HepG2 (cell line): ENCODE data around the gene RPGRIP1. TPM values are rescaled to one million over a fixed set of nuclear protein-coding genes. Genes with fewer than 3 reads are reported as not detected.

ENCODE experiments used
- ATAC-seq: fragments of 200-7000 bp; cut with Tn5 transposase; 3 replicates; pipeline ENCODE4 v1.9.1; 2020; ENCODE audit warnings: mild to moderate bottlenecking, moderate library complexity
- BruUV-seq: library from RNA; stranded (reverse); fragments of 400-500 nt; replicated peaks from 2 replicates; lab custom pipeline; 2021; lab: Mats Ljungman, UMichigan
- CTCF ChIA-PET: fragments of 300-600 bp; formaldehyde crosslinking; extraction: SDS; loops from one replicate; lab custom pipeline; 2021; ENCODE audit warnings: low total read pairs, inconsistent platforms, low intra/inter-chr PET ratio; lab: Yijun Ruan, JAX
- POLR2A ChIA-PET: fragments of 350-600 bp; sonication (Branson Sonifier 250); formaldehyde crosslinking; loops from one replicate; lab custom pipeline; 2020; ENCODE audit warnings: antibody characterized with exemption, inconsistent platforms; lab: Yijun Ruan, JAX
- DNase-seq: peaks from one replicate; pipeline ENCODE4 v3.0.0-alpha.2; 2015; ENCODE audit warnings: low spot score
- FAIRE-seq: peaks from 3 replicates; lab custom pipeline; 2011; peaks lifted over from hg19 to GRCh38; lab: Jason Lieb, UNC
- H2AFZ ChIP-seq: one replicate; pipeline ENCODE4 v1.6.1; 2011; ENCODE audit warnings: low read length, inconsistent platforms
- H3K27ac ChIP-seq: fragments of 300-600 bp; 3 replicates; pipeline ENCODE4 v1.8.0; 2011; ENCODE audit warnings: mixed run types, mild to moderate bottlenecking, mixed read lengths, low read length, inconsistent platforms; ENCODE audit not compliant: insufficient read depth; ENCODE audit errors: extremely low read length
- H3K27me3 ChIP-seq, 2 experiments: fragments of 200-600 bp in 1 of 2; 2 replicates in 1 of 2; 3 replicates in 1 of 2; pipeline versions ENCODE4 v1.6.0 to v1.8.0; 2011; ENCODE audit warnings: low read length in 2 of 2, mild to moderate bottlenecking in 2 of 2, moderate library complexity in 2 of 2, inconsistent platforms in 1 of 2; ENCODE audit not compliant: insufficient read depth in 2 of 2, control insufficient read depth in 1 of 2
- H3K36me3 ChIP-seq, 2 experiments: fragments of 200-600 bp in 1 of 2; replicated peaks in 1 of 2; 2 replicates in 1 of 2; 3 replicates in 1 of 2; pipeline versions ENCODE4 v1.5.1 to v1.8.0; 2011; ENCODE audit warnings: low read length in 2 of 2, inconsistent platforms in 1 of 2; ENCODE audit not compliant: insufficient read depth in 2 of 2, control insufficient read depth in 1 of 2
- H3K4me1 ChIP-seq: 2 replicates; pipeline ENCODE4 v1.5.1; 2012; ENCODE audit warnings: low read length, inconsistent platforms; ENCODE audit not compliant: insufficient read depth
- H3K4me2 ChIP-seq: 2 replicates; pipeline ENCODE4 v1.6.0; 2011; ENCODE audit warnings: low read depth, low read length, inconsistent platforms
- H3K4me3 ChIP-seq, 3 experiments: fragments of 200-600 bp in 1 of 3; sonication (generic), shearing (Covaris generic) in 1 of 3; replicated peaks in 1 of 3; 2 replicates each; pipeline ENCODE4 v1.5.1; 2011 to 2016; ENCODE audit warnings: low read length in 3 of 3, inconsistent platforms in 2 of 3, low read depth in 2 of 3, mild to moderate bottlenecking in 2 of 3, control low read depth in 1 of 3, mixed read lengths in 1 of 3; ENCODE audit not compliant: insufficient read depth in 1 of 3
- H3K79me2 ChIP-seq: one replicate; pipeline ENCODE4 v1.6.1; 2011; ENCODE audit warnings: low read length, inconsistent platforms; ENCODE audit not compliant: insufficient read depth
- H3K9ac ChIP-seq: 2 replicates; pipeline ENCODE4 v1.6.0; 2011; ENCODE audit warnings: mild to moderate bottlenecking, low read depth, low read length, inconsistent platforms; ENCODE audit not compliant: insufficient read depth
- H3K9me3 ChIP-seq: 2 replicates; pipeline ENCODE4 v1.5.1; 2012; ENCODE audit warnings: mild to moderate bottlenecking, low read length
- H4K20me1 ChIP-seq: 2 replicates; pipeline ENCODE4 v1.6.0; 2011; ENCODE audit warnings: inconsistent platforms, mild to moderate bottlenecking, low read length, moderate library complexity; ENCODE audit not compliant: insufficient read depth
- ASH2L ChIP-seq: fragments of 300-600, 200-600 bp; sonication (generic); IDR thresholded peaks from 2 replicates; pipeline ENCODE4 v1.7.0; 2017; ENCODE audit warnings: low read depth, mild to moderate bottlenecking, moderate library complexity, mixed read lengths, low read length; ENCODE audit not compliant: insufficient read length
- BRD4 ChIP-seq: sonication (generic); formaldehyde crosslinking; IDR thresholded peaks from 2 replicates; pipeline ENCODE4 v1.4.0; 2020; ENCODE audit warnings: missing genetic modification reagents
- CSRNP1 ChIP-seq: sonication (generic); formaldehyde crosslinking; IDR thresholded peaks from 2 replicates; pipeline ENCODE4 v1.8.1; 2023; ENCODE audit warnings: mild to moderate bottlenecking, missing genetic modification reagents
- EP300 ChIP-seq, 3 experiments: sonication (generic) in 1 of 3; formaldehyde crosslinking in 1 of 3; IDR thresholded peaks; 2 replicates each; pipeline versions ENCODE4 v1.5.1 to v1.6.1; 2011 to 2020; ENCODE audit warnings: low read depth in 2 of 3, low read length in 2 of 3, borderline replicate concordance in 1 of 3, improper control_type of control experiment in 1 of 3, mild to moderate bottlenecking in 1 of 3, missing genetic modification reagents in 1 of 3, moderate library complexity in 1 of 3
- FOXK2 ChIP-seq: fragments of 450-650 bp; IDR thresholded peaks from 2 replicates; pipeline ENCODE4 v1.6.1; 2016
- GPBP1L1 ChIP-seq: sonication (generic); formaldehyde crosslinking; IDR thresholded peaks from 2 replicates; pipeline ENCODE4 v1.5.0; 2020; ENCODE audit warnings: mild to moderate bottlenecking, missing genetic modification reagents
- KDM2A ChIP-seq: sonication (generic); formaldehyde crosslinking; IDR thresholded peaks from 2 replicates; pipeline ENCODE4 v1.4.0; 2020; ENCODE audit warnings: low read depth, missing genetic modification reagents, borderline replicate concordance
- SNAPC4 ChIP-seq: sonication (generic); formaldehyde crosslinking; IDR thresholded peaks from 2 replicates; pipeline ENCODE4 v1.4.0; 2020; ENCODE audit warnings: mild to moderate bottlenecking, missing genetic modification reagents
- ZMAT3 ChIP-seq: sonication (generic); formaldehyde crosslinking; conservative IDR thresholded peaks from 2 replicates; pipeline ENCODE4 v1.7.0; 2021; ENCODE audit warnings: missing genetic modification reagents
- ZNF335 ChIP-seq: sonication (generic); formaldehyde crosslinking; IDR thresholded peaks from 2 replicates; pipeline ENCODE4 v1.4.0; 2020; ENCODE audit warnings: missing genetic modification reagents
- WGBS: methylation state at CpG from one replicate; pipeline ENCODE4 v1.1.6; 2017; ENCODE audit warnings: low lambda C conversion rate; 5-methylcytosine and 5-hydroxymethylcytosine counted together
- in situ Hi-C: cut with HindIII; loops from 2 replicates; pipeline ENCODE4 v1.10.0; 2017; ENCODE audit warnings: low pct_unique_long_range_greater_than_20kb; ENCODE audit not compliant: extremely low pct_ligation_motif_present
- intact Hi-C: fragments of 100-400 bp; cut with micrococcal nuclease; formaldehyde crosslinking; loops from one replicate; pipeline ENCODE4 v1.10.0; 2022; ENCODE audit not compliant: unreplicated experiment
- polyA plus RNA-seq, 8 experiments: library from polyadenylated mRNA; depleted of rRNA in 3 of 8; stranded (reverse) in 7 of 8; unstranded in 1 of 8; fragments of >200 nt; fragmentation: Illumina TruSeq in 4 of 8; extraction: Trizol in 4 of 8; gene quantifications; 2 replicates each; pipeline versions ENCODE4 v1.2.1 to v1.2.3, GENCODE V29; 2011 to 2016; ENCODE audit warnings: low read depth in 4 of 8, missing spikeins in 1 of 8, mixed read lengths in 1 of 8; ENCODE audit not compliant: insufficient read depth in 1 of 8
- total RNA-seq, 5 experiments: library from RNA; depleted of rRNA; stranded (reverse); fragments of >200 nt; fragmentation: Illumina TruSeq; extraction: Trizol; gene quantifications; 2 replicates each; pipeline ENCODE4 v1.2.3, GENCODE V29; 2016; ENCODE audit warnings: low read depth in 1 of 5

The RPGRIP1 gene
- total and polyA plus RNA-seq, 2 of the 13 experiments (the other 11 are each of a cell fraction or from before 2014, with no cell fraction given): 0.13 to 1.1 TPM

GRCh38 chr14:21322716-21323115 lies 42.8 kb downstream of the RPGRIP1 start:
- intact Hi-C loops: no loop called here
- Histone ChIP-seq H3K27me3 (peaks cover 4 to 18% of the 10 kb centered on the region in 2 experiments; a peak in 3 of 5 replicates), H3K79me2 (no peaks in the 10 kb centered on the region), H3K9ac (no peak overlapping the region), H3K4me3 (no peak overlapping the region), H3K36me3 (no peaks in the 10 kb centered on the region), H3K27ac (no peak overlapping the region), H3K4me1 (peaks cover 19% of the 10 kb centered on the region)
- ChIA-PET CTCF (no interaction called here), POLR2A (no interaction called here)
- no TSS peak for BruUV-seq
- no peak for TF ChIP-seq KDM2A (CRISPR knock-in tag)
- no peak for TF ChIP-seq ZNF335 (CRISPR knock-in tag)
- TF ChIP-seq CSRNP1 (CRISPR knock-in tag): no peak
- TF ChIP-seq FOXK2: no peak
- TF ChIP-seq, all 625 proteins: peak for 0
- Histone ChIP-seq H4K20me1 (no peaks in the 10 kb centered on the region), H2AFZ (no peak overlapping the region), H3K4me2 (no peak overlapping the region), H3K9me3 (no peaks in the 10 kb centered on the region)
- in situ Hi-C loops: no loop called here
- 30% methylated on average over 2 of the region's 2 CpGs for WGBS
- ATAC-seq (no peak), DNase-seq (no peak), FAIRE-seq (no peak)

- no peaks in the 10 kb centered on the region for H3K36me3 ChIP-seq
- no peak overlapping the region for H2AFZ ChIP-seq
- no peak overlapping the region for H3K27ac ChIP-seq
- no peak for FAIRE-seq
- no peaks in the 10 kb centered on the region for H4K20me1 ChIP-seq
- no peak for DNase-seq
- no peak overlapping the region for H3K4me2 ChIP-seq
- no peaks in the 10 kb centered on the region for H3K79me2 ChIP-seq
- WGBS: 47% methylated on average over 1 of the region's 1 CpG
- no peak overlapping the region for H3K4me3 ChIP-seq
- H3K9me3 ChIP-seq: no peaks in the 10 kb centered on the region
- intact Hi-C loops (no loop called here), in situ Hi-C loops (no loop called here)
- ChIA-PET POLR2A (interaction anchor here (1.0 to 1.7 kb wide), 2 partner anchors 18 to 110 kb away, joined by 3 to 4 read pairs; no protein-coding TSS in a partner anchor), CTCF (no interaction called here)
- ATAC-seq: peak; percentile 52
- H3K4me1 ChIP-seq: no peaks in the 10 kb centered on the region
- H3K9ac ChIP-seq: no peak overlapping the region
- peaks cover 4 to 19% of the 10 kb centered on the region in 2 experiments; a peak in 2 of 5 replicates for H3K27me3 ChIP-seq
- BruUV-seq: no TSS peak
- TF ChIP-seq SNAPC4 (CRISPR knock-in tag): no peak
- TF ChIP-seq ASH2L: no peak
- no peak for TF ChIP-seq GPBP1L1 (CRISPR knock-in tag)
- no peak for TF ChIP-seq BRD4
- no peak for TF ChIP-seq ZMAT3 (CRISPR knock-in tag)
- TF ChIP-seq EP300 (IDR thresholded peaks at IDR 0.05; ENCODE audit: low read depth in 2 of 2, low read length in 2 of 2): no peak
- no peak for TF ChIP-seq EP300 (CRISPR knock-in tag; IDR thresholded peaks at IDR 0.05; ENCODE audit: borderline replicate concordance)
These were observed 47.1 kb downstream of the RPGRIP1 start for GRCh38 chr14:21326972-21327371.
